ENCODE data around the gene FAM171A2. TPM values are rescaled to one million over a fixed set of nuclear protein-coding genes. Genes with fewer than 3 reads are reported as not detected.
A peak's percentile ranks its signal among the peaks of the same experiment; 100 is the strongest.
"Not testable (repeated sequence)": the region's sequence is repeated elsewhere in the genome, so short reads cannot be mapped to it uniquely, and the experiment has no call there.

The FAM171A2 gene
- total and polyA plus RNA-seq, 4 donors, result 0.08 to 1.1 (median 0.18) TPM; not detected in 1

- WGBS, result 3% methylated on average over 7 of the region's 7 CpGs
- Histone ChIP-seq H3K4me3 (ENCODE audit: low read depth in 1 of 3, low read length in 3 of 3) (no peak overlapping the region), H3K9ac (ENCODE audit: low read depth in 1 of 2, low read length in 2 of 2) (no peak overlapping the region), H3K27ac (ENCODE audit: low read depth in 1 of 2, low read length in 2 of 2) (no peak overlapping the region), H3K27me3 (ENCODE audit: control insufficient read depth in 4 of 4, insufficient read depth in 4 of 4, low read length in 3 of 4) (no peaks in the 10 kb centered on the region), H3K36me3 (ENCODE audit: control insufficient read depth in 4 of 4, insufficient read depth in 3 of 4, low read depth in 1 of 4, low read length in 3 of 4) (no peaks in the 10 kb centered on the region), H3K4me1 (ENCODE audit: control insufficient read depth in 4 of 4, insufficient read depth in 4 of 4, low read length in 3 of 4) (peaks cover 1 to 13% (median 6%) of the 10 kb centered on the region in 4 donors), H3K9me3 (ENCODE audit: control insufficient read depth in 4 of 4, low read length in 3 of 4) (no peaks in the 10 kb centered on the region)
- DNase-seq (ENCODE audit: low spot score), result peak; percentile 81
- TF ChIP-seq ATF3 (IDR thresholded peaks at IDR 0.05), result no peak
- peak; percentile 84 to 85 for TF ChIP-seq RAD21 (IDR thresholded peaks at IDR 0.05)
- no peak for TF ChIP-seq NR2F2 (IDR thresholded peaks at IDR 0.05)
- peak; percentile 38 for TF ChIP-seq MAX (IDR thresholded peaks at IDR 0.05)
- no peak for TF ChIP-seq YY1 (IDR thresholded peaks at IDR 0.05)
- peak; percentile 14 for TF ChIP-seq SP1 (IDR thresholded peaks at IDR 0.05)
- no peak for TF ChIP-seq EGR1 (IDR thresholded peaks at IDR 0.05; ENCODE audit: low read depth in 2 of 2)
- TF ChIP-seq CTCF (IDR thresholded peaks at IDR 0.05; ENCODE audit: low read depth, low read length, missing input control), result peak; percentile 83
- TF ChIP-seq FOXA2 (IDR thresholded peaks at IDR 0.05), result no peak
- no peak for TF ChIP-seq ZBTB33 (IDR thresholded peaks at IDR 0.05)
- no peak for TF ChIP-seq HNF4G (IDR thresholded peaks at IDR 0.05)
Observed at GRCh38 chr17:44331249-44331760, 32.3 kb downstream of the FAM171A2 start.

GRCh38 chr17:44330263-44330662 lies 33.4 kb downstream of the FAM171A2 start:
- not testable (repeated sequence) for H3K9me3 ChIP-seq (ENCODE audit: control insufficient read depth in 4 of 4, low read length in 3 of 4); H3K9ac ChIP-seq (ENCODE audit: low read depth in 1 of 2, low read length in 2 of 2); H3K4me3 ChIP-seq (ENCODE audit: low read depth in 1 of 3, low read length in 3 of 3); H3K27ac ChIP-seq (ENCODE audit: low read depth in 1 of 2, low read length in 2 of 2); H3K27me3 ChIP-seq (ENCODE audit: control insufficient read depth in 4 of 4, insufficient read depth in 4 of 4, low read length in 3 of 4); DNase-seq (ENCODE audit: low spot score); H3K36me3 ChIP-seq (ENCODE audit: control insufficient read depth in 4 of 4, insufficient read depth in 3 of 4, low read depth in 1 of 4, low read length in 3 of 4)
- peaks cover 1 to 18% (median 7%) of the 10 kb centered on the region in 4 donors for H3K4me1 ChIP-seq (ENCODE audit: control insufficient read depth in 4 of 4, insufficient read depth in 4 of 4, low read length in 3 of 4)
- WGBS, result 92% methylated on average over 5 of the region's 5 CpGs

- H3K36me3 ChIP-seq (ENCODE audit: control insufficient read depth in 4 of 4, insufficient read depth in 3 of 4, low read depth in 1 of 4, low read length in 3 of 4); H3K9me3 ChIP-seq (ENCODE audit: control insufficient read depth in 4 of 4, low read length in 3 of 4); DNase-seq (ENCODE audit: low spot score); H3K4me3 ChIP-seq (ENCODE audit: low read depth in 1 of 3, low read length in 3 of 3); H3K27me3 ChIP-seq (ENCODE audit: control insufficient read depth in 4 of 4, insufficient read depth in 4 of 4, low read length in 3 of 4); H3K27ac ChIP-seq (ENCODE audit: low read depth in 1 of 2, low read length in 2 of 2); H3K9ac ChIP-seq (ENCODE audit: low read depth in 1 of 2, low read length in 2 of 2): not testable (repeated sequence)
- H3K4me1 ChIP-seq (ENCODE audit: control insufficient read depth in 4 of 4, insufficient read depth in 4 of 4, low read length in 3 of 4), result peaks cover 1 to 22% (median 7%) of the 10 kb centered on the region in 4 donors
- 90% methylated on average over 7 of the region's 7 CpGs for WGBS
Observed at GRCh38 chr17:44329516-44329915, 34.1 kb downstream of the FAM171A2 start.
